HG03571 (cell line): ENCODE data around the gene EPN3.

Experiments
- ATAC-seq: cut with Tn5 transposase; IDR thresholded peaks from one replicate; pipeline ENCODE4 v1.9.1; 2021; ENCODE audit not compliant: unreplicated experiment

Gene EPN3

GRCh38 chr17:50532452-50533024 lies at the start of gene EPN3:
Gene EPN3, plus strand, starts transcription at chr17:50532735. Its CDS starts 3,822 bp downstream, at chr17:50536557.
- ATAC-seq: no peak

GRCh38 chr17:50483266-50483665 lies 49.3 kb upstream of the EPN3 start:
- ATAC-seq: no peak

- ATAC-seq: no peak
Measured at GRCh38 chr17:50484386-50485155, 48.0 kb upstream of the EPN3 start.

- no peak for ATAC-seq
Measured at GRCh38 chr17:50487213-50488096, 45.1 kb upstream of the EPN3 start.

- ATAC-seq: no peak
Measured at GRCh38 chr17:50488880-50489279, 43.7 kb upstream of the EPN3 start.

DNA sequence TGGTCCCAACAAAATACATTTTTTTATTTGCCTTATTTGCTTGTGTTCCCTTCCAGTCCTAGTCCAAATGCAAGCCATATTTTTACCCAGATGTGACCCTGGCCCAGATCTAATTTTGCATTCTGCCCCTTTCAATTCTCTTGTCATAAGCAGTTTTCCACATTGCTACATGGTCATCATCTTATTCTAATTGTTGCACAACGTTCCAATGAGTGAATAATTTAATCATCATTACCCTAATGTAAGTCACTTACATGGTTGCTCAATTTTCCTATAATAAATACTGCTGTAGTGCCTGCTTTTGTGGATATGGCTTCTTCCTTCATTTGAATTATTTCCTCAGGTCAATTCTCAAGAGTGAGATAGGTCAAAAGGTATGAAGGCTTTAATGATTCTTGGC lies 41.0 kb upstream of the EPN3 start:
- no peak for ATAC-seq

GRCh38 chr17:50492214-50492613 lies 40.3 kb upstream of the EPN3 start:
- no peak for ATAC-seq

- no peak for ATAC-seq
Measured at GRCh38 chr17:50493744-50494143, 38.8 kb upstream of the EPN3 start.

DNA sequence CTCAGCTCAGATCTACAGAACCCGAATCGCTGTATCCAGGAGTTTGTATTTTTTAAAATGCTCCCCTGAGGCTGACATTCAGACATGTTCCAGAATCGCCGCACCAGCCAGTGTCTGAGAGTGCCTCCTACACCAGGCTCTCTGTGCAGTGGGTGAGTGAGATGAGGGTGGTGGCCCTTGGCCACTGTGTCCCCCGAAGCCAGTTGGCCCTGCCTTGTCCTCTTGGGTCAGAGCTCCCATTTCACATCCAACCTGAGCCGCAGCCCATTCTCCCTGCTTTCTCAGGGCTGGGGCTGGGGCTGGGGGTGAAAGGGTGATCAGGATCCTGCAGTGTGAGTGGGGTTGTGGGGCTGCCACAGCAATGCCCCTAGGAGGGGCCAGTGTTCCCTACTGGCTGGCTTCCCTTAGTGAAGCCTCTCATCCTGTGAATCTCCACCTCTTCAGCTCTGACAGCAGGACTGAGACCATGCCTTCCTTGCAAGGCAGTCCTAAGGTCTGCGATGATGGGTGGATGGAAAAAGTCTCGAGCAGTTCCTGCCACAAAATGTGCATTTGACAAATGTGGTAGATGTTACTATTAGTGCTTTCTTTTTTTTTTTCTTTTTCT lies 37.2 kb upstream of the EPN3 start:
- ATAC-seq: no peak

- ATAC-seq: no peak
Measured at GRCh38 chr17:50495918-50496317, 36.6 kb upstream of the EPN3 start.

DNA sequence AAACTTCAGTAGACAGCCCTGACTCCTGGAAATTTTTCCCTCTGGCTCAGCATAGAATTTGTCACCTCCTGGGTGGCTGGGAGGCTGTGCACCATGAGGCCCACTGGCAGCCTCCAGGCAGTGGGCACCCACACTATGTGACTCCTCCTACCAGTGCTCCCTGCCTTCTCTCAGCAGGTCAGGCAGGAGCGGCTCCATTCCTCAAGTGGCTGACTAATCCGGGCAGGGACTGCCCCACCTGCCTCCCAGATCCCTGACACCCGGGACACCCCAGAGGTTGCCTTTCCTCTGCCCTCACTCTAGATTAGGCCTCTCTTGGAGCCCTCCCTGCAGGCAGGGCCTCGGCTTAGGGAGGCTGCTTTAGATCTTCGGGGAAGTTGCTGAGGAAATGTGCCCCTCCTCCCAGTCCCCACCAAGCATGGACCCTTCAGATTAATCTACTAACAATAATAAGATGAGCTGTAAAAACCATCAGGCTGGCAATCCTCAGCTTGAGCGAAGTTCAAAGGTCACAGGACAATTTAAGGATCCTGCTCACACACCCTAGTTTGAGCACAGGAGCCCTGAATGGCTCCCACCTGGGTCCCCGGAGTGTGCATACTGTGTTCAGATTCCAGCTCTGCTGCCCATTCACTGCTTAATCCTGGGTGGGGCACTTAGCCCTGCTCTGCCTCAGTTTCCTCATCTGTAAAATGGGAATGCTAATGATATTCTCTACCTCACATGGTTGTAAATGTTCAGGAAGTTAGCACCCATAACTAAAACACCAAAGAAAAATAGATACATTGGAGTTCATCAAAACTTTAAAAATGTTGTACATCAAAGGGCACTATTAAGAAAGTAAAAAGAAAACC lies 34.3 kb upstream of the EPN3 start:
- no peak for ATAC-seq

GRCh38 chr17:50499270-50499669 lies 33.3 kb upstream of the EPN3 start:
- ATAC-seq: no peak

DNA sequence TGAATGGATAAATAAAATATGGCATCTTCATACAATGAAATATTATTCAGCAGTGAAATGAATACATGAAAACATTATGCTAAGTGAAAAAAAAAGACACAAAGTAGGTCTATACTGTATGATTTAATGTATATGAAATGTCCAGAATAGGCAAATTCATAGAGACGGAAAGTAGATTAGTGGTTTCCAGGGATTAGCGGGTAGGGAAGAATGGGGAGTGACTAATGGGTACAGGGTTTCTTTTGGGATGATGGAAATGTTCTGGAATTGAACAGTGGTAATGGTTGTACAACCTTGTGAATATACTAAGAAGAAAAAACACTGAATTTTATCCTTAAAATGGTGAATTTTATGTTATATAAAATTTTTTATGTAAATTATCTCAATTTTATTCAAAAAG lies 32.8 kb upstream of the EPN3 start:
- no peak for ATAC-seq

GRCh38 chr17:50501054-50501453 lies 31.5 kb upstream of the EPN3 start:
- ATAC-seq: no peak

DNA sequence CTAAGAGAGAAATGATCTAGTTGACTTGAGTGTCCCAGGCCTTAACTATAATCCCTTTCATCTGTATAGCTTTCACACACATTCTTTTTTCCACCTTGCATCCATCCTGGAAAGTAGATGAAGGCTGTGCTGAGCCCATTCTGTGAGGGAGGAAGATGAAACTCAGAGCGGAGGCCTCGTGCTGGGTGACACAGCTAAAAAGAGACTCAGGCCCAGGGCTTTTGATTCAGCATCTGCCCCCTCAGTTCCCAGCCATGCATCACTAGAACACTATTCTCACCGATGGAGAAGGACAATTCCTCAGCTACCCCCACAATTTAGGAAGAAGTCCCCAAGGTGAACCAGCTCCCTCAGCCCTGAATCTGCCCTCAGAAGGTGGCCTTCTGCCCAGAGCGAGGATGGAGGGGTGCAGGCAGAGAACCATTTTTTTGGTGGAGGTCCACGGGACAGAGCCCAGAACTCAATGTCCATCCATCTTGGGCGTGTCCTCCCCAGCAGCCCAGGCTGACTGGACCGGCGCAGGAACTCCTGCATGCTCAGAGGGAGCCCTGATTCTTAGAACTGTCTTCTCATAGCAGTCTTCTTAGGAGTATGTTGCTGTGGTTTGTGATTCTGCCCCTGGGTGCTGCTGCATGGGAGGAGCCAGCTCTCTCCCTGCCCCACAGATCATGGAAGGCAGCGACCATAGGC lies 30.1 kb upstream of the EPN3 start:
- ATAC-seq: no peak

DNA sequence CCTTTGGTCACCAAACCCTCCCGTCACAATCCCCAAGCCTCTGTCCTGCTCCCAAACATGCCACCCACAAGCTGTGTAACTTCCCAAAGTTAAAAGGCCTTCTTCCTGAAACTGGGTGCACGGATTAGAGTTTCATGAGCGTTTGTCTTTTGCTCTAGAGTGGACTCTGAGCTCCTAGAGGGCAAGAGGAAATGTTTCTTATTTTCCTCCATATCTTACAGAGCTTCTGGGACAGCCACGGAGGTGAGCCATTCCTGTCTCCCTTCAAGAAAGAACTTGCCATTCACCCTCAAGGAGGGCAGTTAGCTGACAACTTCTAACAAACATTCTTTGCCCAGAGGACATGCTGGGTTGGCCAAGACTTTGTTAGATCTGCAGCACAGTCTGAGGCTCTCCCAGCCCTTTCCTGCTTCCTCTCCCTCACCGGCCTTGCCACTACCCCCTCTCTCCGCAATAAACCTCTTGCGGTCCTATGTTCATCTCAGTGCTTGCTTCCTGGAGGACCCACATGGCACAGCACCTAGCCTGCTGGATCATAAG lies 26.9 kb upstream of the EPN3 start:
- no peak for ATAC-seq

GRCh38 chr17:50506298-50506697 lies 26.2 kb upstream of the EPN3 start:
- no peak for ATAC-seq

DNA sequence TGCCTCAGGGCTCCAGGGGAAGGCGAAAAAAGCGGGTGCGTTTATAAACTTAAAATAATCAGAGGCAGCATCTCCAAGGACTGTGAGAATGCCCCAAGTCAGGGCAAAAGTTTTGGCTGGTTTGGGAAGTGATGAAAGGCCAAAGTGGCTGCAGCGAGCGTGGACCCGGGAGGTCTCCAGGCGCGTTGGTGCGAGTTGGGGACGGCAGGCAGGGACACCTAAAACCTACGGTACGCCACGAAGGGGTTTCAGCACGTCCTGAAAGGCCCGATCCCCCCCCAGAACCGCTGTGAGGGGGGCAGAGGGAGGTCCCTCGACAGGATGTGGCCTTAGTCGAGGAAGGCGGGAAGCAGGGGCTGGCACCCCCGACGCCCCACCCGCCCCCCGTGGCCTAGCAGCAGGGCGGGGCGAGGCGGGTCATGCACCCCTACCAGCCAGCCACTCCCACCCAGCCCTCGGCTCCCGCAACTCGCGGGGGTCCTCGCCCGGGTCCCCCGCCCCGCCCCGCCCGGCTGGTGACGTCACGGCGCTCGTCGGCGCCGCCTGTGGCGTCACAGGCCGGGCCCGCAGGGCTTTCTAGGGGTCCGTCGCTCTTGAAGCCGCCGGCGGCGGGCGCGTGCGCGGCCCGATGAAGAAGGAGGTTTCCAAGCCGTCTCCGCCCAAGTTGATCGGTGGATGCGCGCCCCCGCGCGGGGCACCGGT lies 24.5 kb upstream of the EPN3 start, which contains the start of gene MYCBPAP:
TSS of gene MYCBPAP (plus strand) at position 569 of the 702 bp plus-strand sequence. CDS start 236 bp downstream, outside the sequence.
- ATAC-seq: no peak
